GM18873 (cell line): ENCODE data around the gene HTT-AS.
"Not testable (repeated sequence)": the region's sequence is repeated elsewhere in the genome, so short reads cannot be mapped to it uniquely, and the experiment has no call there.

ENCODE experiments used
- ATAC-seq: cut with Tn5 transposase; IDR thresholded peaks from one replicate; pipeline ENCODE4 v1.9.1; 2021; ENCODE audit warnings: mild to moderate bottlenecking, moderate library complexity, moderate number of reproducible peaks; ENCODE audit not compliant: unreplicated experiment, low FRiP score

HTT-AS gene

DNA sequence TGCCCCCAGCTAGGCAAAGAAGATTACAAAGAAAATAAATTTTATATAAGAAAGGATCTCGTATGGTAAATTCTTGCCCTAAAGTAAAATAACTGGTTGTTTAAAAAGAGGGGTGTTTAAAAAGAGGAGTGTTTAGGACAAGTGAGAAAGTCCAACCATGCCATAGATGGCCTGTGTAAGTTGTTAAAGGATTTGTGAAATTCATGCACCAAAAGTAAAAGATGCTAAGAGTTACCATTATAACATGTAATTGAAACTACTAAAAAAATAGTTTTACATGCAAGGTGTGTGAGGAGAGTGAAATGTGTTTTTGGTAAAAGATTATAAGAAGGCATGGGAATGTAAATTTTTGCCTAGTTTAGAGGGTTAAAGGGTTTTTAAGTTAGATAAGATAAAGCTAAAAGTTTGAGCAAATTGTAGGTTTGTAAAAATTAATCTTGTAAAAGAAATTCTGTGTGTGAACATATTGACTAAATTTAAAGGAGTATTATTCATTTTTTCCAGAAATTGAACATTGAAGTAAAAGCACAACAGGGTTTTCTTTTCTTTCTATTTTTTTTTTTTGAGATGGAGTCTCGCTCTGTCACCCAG is 20.1 kb downstream of the HTT-AS start:
- ATAC-seq, result no peak

DNA sequence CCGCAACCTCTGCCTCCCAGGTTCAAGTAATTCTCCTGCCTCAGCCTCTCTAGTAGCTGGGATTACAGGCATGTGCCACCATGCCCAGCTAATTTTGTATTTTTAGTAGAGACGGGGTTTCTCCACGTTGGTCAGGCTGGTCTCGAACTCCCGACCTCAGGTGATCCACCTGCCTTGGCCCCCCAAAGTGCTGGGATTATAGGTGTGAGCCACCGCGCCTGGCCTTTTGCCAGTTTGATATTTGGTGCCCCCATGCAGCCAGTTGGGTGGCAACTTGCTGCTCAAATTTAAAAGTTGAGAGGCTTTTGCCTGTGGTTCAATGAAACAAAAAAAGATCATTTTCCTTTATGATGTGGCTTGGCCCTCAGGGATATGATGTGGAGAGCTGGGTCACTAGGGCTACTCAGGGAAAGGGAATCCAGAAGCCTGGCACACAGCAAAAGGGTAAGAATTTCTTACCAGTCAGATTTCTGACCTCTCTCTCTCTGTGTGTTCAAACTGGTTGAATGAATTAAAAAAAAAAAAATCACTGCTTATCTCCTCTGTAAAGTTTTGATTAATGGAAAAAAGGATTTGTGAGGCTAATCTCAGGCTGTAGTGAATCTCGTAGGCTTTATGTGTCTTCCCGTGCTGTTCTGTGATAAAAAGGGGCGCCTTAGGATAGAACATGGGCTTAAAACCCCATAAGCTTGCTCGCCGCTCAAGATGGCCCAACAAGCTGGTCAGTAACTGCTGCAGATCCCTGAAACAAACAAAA is 23.0 kb downstream of the HTT-AS start:
- not testable (repeated sequence) for ATAC-seq

DNA sequence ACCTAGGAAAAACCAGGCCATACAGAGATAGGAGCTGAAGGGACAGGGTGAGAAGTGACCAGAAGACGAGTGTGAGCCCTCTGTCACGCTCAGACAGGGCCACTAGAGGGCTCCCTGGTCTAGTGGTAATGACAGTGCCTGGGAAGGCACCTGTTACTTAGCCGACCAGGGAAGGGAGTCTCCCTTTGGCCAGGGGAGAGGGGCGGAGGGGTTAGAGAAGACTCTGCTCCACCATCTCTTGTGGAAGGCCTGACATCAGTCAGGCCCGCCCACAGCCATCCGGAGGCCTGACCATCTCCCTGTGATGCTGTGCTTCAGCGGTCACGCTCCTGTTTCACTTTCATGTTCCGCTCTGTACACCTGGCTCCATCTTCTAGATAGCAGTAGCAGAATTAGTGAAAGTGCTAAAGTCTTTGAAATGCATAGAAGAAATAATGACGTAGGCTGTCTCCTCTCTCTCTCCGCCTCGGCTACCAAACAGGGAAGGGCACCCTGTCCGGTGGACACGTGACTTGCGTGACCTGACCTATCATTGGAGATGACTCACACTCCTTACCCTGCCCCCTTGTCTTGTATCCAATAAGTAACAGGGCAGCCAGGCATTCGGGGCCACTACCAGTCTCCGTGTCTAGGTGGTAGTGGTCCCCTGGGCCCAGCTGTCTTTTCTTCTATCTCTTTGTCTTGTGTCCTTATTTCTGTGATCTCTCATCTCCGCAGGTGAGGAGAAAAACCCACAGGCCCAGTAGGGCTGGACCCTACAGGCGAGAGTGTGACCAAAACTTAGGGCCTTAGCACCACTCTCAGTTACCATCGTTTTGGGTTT is 26.7 kb downstream of the HTT-AS start:
- ATAC-seq, result peak; percentile 81

DNA sequence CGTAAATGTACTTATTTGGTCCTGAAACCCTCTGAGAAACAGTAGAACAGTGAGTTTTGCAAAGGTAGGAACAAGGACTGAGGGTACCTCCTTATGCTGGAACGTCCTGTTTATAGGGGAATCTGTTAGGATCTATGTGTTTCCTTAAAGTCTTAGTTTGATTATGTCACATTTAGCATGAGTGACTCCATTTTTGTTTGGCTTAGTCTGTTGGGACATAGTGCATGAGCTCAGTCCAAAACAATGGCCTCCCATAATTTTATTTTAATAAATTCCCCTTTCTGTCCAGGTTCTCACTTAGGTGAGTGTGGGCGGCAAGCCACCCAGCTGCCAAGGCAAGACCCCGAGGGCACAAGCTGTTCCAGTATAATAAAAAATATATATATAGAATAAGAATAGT is 27.7 kb downstream of the HTT-AS start:
- no peak for ATAC-seq

DNA sequence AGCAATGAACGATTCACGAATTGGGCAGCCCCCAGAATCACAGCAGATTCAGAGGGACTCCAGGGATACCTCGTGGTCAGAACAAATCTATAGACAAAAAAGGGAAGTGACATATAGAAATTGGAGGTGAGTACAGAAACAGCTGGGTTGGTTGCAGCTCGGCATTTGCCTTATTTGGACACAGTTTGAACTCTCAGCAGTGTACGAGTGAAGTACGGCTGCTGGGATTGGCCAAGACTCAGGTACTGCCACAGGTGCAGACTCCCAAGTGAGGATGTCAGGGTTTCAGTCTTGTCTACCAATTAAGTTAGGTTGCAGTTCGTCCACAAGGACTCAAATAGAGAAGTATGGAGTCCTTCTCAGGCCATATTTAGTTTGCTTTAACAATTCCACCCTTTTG is 28.2 kb downstream of the HTT-AS start:
- ATAC-seq, result no peak

DNA sequence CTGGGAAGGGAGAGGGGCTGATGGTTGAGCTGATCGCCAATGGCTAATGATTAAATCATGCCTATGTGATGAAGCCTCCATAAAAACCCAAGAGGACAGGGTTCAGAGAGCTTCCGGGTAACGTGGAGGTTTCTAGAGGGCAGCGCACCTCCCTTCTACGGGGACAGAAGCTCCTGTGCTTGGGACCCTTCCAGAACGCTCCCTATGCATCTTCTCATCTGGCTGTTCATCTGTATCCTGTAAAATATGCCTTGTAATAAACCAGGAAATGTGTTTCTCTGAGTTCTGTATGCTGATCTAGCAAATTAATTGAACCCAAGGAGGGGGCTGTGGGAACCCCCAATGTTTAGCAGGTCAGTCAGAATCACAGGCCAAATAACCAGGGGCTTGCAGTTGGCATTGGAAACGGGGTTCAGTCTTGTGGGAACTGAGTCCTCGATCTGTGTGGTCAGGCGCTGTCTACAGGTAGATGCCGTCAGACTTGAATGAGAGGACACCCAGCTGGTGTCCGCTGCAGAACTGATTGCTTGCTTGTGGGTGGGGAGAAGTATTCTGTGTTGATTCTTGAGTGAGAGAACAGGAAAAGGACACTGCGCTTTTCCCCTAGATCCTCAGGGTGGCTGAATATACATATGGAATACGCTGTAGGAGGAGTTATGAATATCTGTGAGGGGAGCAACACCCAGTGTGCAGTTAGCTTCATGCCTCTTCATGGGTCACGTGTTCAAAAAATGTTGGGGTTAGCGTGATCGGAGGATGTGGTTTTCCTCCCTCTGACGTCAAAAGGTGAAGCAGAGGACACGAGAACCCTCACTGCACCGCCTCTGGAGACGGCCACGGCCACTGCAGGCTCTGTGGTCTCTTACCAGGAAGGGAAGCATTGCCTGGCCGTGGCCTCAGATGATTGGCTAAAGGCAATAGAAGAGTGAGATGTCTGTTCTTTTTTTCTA is 29.2 kb downstream of the HTT-AS start:
- ATAC-seq, result no peak

DNA sequence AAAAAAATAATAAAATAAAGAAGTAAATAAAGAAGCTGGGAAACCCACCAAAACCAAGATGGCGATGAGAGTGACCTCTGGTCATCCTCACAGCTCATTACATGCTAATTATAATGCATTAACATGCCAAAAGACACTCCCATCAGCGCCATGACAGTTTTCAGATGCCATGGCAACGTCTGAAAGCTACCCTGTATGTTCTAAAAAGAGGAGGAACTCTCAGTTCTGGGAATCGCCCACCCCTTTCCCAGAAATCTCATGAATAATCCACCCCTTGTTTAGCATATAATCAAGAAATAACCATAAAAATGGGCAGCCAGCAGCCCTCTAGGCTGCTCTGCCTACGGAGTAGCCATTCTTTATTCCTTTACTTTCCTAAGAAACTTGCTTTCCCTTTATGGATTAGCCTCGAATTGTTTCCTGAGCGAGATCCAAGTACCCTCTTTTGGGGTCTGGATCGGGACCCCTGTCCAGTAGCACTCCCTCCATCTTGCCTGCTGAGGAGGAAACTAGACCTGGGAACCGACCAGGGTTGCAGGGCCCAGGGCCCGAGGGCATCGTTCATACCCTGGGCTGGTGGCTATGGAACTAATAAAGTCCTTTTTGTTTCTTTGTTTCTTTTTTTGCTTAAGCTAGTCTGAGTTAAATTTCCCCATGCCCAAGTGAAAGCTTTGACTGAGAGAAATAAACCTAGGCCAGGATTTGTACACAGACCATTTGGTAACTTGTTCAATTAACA is 30.9 kb downstream of the HTT-AS start:
- no peak for ATAC-seq

DNA sequence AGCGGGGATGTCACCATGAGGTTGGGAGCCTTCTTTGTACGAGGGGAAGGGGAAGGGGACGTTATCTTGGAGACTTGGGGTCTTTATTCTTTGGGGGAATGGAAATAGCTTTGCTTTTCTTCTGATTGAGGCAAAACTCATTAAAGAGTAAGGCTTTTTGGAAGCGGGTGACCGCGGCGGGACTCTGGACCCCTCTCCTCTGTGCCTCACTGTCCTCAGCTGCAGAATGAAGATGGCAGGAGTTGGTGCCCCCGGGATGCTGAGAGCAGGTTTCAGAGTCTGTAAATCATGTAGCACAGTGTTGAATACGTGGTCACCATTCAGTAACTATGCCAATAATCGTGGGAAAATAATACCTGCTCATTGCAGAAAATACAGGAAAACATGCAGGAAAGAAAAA is 32.1 kb downstream of the HTT-AS start:
- ATAC-seq, result no peak

DNA sequence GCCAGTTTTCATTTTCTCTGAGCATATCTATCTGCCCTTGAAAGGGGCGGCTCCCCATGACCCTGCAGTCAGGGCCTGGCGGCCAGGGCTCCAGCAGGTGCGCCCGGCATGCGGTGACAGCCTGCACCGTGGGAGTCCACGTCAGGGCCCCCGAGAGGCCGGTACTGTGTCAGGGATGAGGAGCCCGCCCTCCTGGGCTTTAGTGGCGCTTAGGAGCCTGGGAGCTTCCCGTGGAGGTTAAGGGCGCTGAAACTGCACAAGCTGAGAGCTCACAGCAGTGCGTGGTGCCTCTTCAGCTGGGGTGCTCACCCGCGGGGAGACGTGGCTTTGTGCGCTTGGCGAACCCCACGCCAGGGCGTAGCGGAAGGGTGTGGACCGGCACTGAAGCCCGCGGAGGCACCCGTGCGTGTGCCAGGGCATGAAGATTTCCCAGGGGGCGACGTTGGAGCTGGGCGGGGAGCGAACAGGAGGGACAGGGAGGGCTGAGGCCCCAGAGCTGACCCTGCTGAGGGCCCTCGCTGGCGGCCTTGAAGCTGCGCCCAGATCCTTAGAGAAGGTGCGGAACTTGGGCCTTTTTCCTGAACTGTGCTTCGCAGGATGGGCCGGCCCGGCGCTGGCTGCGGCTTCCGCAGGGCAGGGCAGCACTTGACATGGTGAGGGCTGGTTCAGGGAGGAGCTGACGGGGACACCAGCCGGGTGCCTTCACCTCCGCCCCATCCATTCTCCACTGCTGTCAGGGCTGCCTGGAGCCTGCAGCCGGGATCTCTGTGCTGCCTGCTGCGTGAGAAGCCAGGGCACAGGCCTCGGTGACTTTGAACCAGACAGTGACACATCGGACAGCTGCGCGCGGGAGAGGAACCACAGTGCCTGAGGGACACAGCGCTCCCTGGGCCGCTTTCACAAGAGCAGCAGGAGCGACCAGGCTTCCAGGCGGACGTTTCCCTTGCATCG is 32.9 kb downstream of the HTT-AS start:
- ATAC-seq, result no peak

DNA sequence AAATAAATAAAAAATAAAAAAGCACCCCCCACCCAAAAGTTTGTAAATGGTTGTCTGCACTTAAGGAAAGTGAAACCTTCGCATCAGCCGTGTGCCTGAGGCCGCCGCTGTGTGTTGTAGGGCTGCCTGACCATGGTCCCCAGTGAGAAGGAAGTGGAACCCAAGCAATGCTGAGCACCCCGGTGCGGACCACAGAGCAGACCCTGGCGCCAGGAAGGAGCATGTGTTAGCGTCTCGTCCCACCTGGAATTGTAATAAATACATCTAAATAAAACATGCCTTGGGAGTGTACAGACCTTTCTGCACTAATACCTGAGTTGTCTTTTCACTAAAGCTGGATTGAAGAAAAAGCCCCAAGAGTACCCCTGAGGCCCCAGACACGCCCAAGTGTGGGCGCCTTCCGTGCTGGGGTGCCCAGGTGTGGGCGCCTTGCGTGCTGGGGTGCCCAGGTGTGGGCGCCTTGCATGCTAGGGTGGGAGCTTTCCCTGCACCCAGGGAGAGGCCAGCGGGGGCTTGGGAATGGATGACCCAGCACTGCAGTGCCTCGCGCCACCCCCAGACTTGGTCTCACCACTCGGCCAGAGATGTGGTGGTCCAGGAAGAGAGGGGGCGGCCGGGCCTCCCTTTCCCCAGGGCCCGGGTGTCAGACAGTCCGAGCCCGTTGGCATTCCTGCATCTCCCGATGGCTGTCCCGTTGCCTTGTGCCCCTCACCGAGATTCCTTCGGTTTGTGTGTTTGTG is 33.7 kb downstream of the HTT-AS start:
- ATAC-seq, result no peak

DNA sequence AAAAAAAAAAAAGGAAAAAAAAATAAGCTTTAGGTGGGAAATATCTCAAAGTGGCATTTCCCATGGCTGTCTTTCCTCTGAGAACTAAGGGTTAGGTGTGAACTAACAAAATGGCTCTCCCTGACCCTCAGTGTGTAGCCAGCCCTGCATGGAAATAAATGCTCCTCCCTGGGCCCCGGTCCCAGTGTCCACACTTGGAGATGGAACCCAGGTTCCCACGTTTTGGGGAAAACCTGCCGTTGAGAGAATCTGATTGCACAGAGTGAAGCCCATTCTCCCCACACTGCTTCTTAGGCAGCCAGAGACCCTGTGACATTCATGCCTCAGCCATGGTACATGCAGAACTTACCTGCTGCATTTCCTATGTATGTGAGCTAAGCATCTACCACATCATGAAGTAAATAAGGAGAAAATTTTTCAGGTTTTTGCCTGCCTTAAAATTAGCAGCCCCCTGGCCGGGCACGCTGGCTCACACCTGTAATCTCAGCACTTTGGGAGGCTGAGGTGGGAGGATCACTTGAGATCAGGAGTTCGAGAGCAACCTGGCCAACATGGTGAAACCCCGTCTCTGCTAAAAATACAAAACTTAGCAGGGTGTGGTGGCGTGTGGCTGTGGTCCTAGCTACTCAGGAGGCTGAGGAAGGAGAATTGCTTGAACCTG is 34.5 kb downstream of the HTT-AS start:
- ATAC-seq, result no peak

DNA sequence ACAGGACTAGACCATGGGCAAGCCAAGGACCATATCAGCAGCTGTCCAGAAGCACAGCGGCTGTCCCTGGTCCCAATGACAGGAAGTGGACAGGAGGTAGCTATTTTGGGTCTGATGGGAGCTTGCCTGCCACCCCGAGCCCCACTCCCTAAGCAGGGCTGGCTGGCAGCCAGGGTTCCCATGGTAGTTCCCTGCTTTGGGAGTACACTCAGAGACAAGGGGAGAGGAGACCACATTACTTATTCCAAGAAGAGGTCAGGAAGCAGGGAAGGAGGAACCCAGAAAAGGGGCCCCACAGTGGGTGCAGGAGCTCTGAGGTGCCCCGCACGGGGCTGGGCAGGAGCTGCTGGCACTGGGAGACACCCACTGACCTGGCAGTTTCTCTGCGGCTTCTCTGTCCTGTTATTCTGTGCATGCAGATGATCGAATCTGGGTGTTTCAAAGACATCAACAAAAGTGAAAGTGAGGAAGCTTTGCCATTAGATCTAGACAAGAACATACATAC is 36.3 kb downstream of the HTT-AS start:
- no peak for ATAC-seq

DNA sequence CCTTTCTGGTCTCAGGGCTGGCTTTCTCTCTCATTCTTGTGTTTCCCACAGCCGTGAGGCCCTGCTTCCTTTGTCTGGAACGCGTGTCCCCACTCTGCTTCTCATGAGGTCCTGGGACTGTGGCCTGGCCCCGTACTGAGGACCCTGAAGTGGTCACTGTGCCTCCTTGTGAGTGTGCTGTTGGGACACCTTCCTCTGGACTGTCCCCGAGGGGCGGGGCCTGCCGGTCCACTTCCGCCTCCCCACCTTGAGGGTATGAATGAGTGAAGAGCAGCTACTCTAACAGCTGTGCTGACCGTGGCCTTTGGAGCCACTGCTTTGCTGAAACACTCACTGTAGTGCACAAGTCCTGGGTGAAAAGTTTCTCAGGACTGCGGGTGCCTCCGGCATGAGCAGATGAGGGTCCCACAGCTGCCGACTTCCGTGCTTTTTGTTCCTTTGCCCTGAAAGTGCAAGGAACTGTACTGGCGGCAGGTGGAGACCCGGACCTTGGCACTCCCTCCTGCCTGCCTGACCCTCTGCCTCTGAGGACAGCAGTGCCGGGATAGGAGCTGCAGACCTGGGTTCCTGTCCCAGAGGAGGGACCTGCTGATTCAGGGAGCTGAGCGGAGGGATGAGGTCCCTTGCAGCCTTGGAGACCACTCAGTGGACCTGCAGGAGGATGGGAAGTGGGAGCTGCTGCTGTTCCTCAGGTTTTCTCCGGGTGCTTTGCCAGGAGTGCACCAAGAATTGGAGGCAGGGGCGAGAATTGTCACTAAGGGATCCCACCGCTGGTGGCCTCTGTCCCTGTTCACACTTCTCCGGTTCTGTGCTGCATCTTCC is 38.0 kb downstream of the HTT-AS start:
- ATAC-seq, result no peak

DNA sequence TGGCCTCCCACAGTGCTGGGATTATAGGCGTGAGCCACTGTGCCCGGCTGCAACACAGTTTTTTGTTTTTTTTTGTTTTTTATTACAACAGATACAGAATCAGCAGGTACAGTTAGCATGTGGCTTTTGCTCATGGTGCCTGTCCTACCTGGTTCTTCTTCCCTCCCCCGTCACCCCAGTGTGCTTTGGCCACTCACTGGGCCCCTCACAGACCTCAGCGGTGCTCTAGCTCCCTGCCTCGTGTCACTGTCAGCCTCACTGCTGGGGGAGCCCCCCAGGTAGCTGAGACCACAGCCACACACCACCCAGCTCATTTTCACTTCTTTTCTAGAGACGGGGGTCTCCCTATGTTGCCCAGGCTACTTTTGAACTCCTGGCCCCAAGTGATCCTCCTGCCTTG is 38.7 kb downstream of the HTT-AS start:
- ATAC-seq, result no peak

DNA sequence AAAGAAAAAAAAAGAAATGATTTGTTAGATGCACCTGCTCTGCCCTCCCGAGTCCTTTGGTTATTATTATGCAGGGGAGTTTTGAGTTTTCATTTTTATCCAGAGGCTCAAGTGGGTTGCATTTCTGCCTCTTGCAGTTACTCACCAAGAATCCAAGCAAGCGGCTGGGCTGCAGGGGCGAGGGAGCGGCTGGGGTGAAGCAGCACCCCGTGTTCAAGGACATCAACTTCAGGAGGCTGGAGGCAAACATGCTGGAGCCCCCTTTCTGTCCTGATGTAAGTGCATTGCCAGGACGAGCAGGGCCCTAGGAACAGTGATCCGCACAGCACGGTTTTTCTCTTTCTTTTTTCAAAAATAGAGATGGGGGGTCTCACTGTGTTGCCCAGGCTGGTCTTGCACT is 39.1 kb downstream of the HTT-AS start:
- ATAC-seq, result no peak

DNA sequence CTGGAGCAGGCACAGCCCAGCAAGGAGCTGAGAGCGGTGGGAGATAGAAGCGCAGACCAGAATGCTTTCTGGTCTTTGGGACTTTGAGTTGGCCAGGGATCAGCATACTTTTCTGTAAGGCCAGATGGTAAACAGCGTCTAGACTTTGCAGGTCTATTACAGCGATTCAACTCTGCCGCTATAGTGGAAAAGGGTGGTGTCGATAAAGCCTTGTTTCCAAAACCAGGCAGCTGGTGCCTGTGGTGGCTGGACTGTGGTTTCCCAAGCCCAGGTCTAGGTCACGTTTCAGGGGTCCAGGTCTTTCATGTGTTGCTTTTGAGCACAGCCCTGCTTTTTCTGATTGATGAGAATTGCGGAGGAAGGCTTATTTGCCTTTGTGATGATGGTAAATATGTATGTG is 40.1 kb downstream of the HTT-AS start:
- no peak for ATAC-seq
